Skeletal muscle tissue (tissue), 4 donors: ENCODE measurements around the gene TFAP2E. TPM values are rescaled to one million over a fixed set of nuclear protein-coding genes. Genes with fewer than 3 reads are reported as not detected.
"Not testable (repeated sequence)": the region's sequence is repeated elsewhere in the genome, so short reads cannot be mapped to it uniquely, and the experiment has no call there.

Source experiments
- H3K27ac ChIP-seq: one replicate; pipeline ENCODE4 v1.7.0; 2013; ENCODE audit warnings: mild to moderate bottlenecking, low read depth, low read length, inconsistent platforms
- H3K27me3 ChIP-seq, 3 donors: one replicate each; pipeline ENCODE4 v1.7.0; 2013; ENCODE audit warnings: low read length in 3 of 3; ENCODE audit not compliant: control insufficient read depth in 3 of 3, insufficient read depth in 3 of 3
- H3K36me3 ChIP-seq, 3 donors: one replicate each; pipeline ENCODE4 v1.7.0; 2013; ENCODE audit warnings: low read length in 3 of 3; ENCODE audit not compliant: control insufficient read depth in 3 of 3, insufficient read depth in 3 of 3
- H3K4me1 ChIP-seq, 3 donors: one replicate each; pipeline ENCODE4 v1.7.0; 2013; ENCODE audit warnings: low read length in 3 of 3, mild to moderate bottlenecking in 3 of 3; ENCODE audit not compliant: control insufficient read depth in 3 of 3, insufficient read depth in 3 of 3
- H3K4me3 ChIP-seq, 3 donors: one replicate each; pipeline ENCODE4 v1.7.0; 2013; ENCODE audit warnings: low read length in 3 of 3
- H3K9ac ChIP-seq, 3 donors: one replicate each; pipeline ENCODE4 v1.7.0; 2013; ENCODE audit warnings: low read length in 3 of 3, mild to moderate bottlenecking in 3 of 3, moderate library complexity in 2 of 3, low read depth in 1 of 3
- H3K9me3 ChIP-seq, 3 donors: one replicate each; pipeline ENCODE4 v1.7.0; 2013; ENCODE audit warnings: low read length in 3 of 3; ENCODE audit not compliant: control insufficient read depth in 3 of 3
- total RNA-seq: library from RNA; depleted of rRNA; stranded (reverse); fragments of >200 nt; gene quantifications from one replicate; pipeline ENCODE4 v1.2.3, GENCODE V29; 2014
- donor health status: Osteomylitis.

Gene TFAP2E
- total RNA-seq, 1 donor from 2014 or later = 0.52 TPM

- not testable (repeated sequence) for H3K27ac ChIP-seq, H3K9ac ChIP-seq, H3K9me3 ChIP-seq, H3K36me3 ChIP-seq, H3K4me3 ChIP-seq
- peaks cover 16 to 19% (median 19%) of the 10 kb centered on the region in 3 donors for H3K27me3 ChIP-seq
- H3K4me1 ChIP-seq = peaks cover 8 to 10% (median 9%) of the 10 kb centered on the region in 3 donors
These were observed 8.5 kb downstream of the TFAP2E start for GRCh38 chr1:35581621-35582020.

DNA sequence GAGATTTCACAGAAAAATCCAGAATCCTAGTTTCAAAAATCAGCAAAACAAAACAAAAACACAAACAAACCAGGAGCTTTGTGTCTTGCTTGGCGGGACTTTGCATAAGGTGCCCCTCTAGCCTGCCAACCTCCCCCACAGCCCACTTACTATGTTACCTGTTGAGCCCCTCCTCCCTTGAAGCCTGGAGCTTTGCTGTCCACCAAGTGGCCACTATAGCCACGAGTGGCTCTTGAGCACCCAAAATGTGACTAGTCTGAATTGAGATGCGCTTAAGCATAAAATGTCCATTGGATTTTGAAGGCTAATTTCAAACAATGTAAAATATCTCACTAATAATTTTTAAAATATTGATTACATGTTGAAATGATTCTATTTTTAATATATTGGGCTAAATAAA lies 12.2 kb downstream of the TFAP2E start:
- Histone ChIP-seq H3K4me3 (no peak overlapping the region), H3K27ac (no peak overlapping the region), H3K9me3 (no peaks in the 10 kb centered on the region), H3K27me3 (no peaks in the 10 kb centered on the region), H3K4me1 (no peaks in the 10 kb centered on the region), H3K9ac (no peak overlapping the region), H3K36me3 (no peaks in the 10 kb centered on the region)

DNA sequence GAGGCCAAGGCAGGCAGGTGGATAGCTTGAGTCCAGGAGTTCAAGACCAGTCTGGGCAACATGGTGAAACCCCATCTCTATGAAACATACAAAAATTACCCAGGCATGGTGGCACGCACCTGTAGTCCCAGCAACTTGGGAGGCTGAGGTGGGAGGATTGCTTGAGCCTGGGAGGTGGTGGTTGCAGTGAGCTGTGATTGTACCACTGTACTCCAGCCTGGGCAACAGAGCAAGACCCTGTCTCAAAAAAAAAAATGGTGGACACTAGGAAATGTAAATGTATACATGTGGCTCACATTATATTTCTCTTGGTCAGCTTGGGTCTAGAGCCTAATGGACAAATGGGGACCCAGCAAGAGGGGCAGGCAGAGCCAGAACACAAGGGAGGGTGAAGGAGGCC lies 12.7 kb downstream of the TFAP2E start:
- H3K4me3 ChIP-seq, H3K9ac ChIP-seq, H3K27ac ChIP-seq, H3K27me3 ChIP-seq, H3K4me1 ChIP-seq, H3K36me3 ChIP-seq, H3K9me3 ChIP-seq: not testable (repeated sequence)

DNA sequence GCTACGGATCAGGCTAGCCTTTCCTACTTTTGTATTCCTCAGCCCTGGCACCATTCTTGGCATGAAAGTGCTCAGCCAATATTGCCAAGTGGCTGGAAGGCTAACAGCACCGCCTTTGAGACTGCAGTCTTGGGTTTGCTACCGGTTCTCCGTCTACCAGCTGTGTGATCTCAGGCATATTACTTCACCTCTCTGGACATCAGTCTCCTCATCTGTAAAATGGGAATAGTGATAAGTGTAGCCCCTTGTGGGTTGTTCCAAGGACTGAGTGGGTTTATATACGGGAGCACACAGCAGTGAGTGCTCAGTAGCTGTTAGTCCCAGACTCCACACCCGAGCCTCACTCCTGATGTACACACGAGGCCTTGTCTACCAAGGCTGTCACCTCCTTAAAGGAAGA lies 13.7 kb downstream of the TFAP2E start:
- Histone ChIP-seq H3K4me3 (no peak overlapping the region), H3K27ac (no peak overlapping the region), H3K36me3 (peaks cover 0 to 4% (median 3%) of the 10 kb centered on the region in 3 donors), H3K9me3 (no peaks in the 10 kb centered on the region), H3K27me3 (no peaks in the 10 kb centered on the region), H3K4me1 (no peaks in the 10 kb centered on the region), H3K9ac (no peak overlapping the region)

GRCh38 chr1:35587736-35588135 lies 14.6 kb downstream of the TFAP2E start:
- Histone ChIP-seq H3K4me1 (no peaks in the 10 kb centered on the region), H3K9ac (no peak overlapping the region), H3K27ac (no peak overlapping the region), H3K9me3 (no peaks in the 10 kb centered on the region), H3K27me3 (no peaks in the 10 kb centered on the region), H3K4me3 (no peak overlapping the region), H3K36me3 (peaks cover 0 to 4% (median 3%) of the 10 kb centered on the region in 3 donors)

- Histone ChIP-seq H3K27ac (no peak overlapping the region), H3K9me3 (no peaks in the 10 kb centered on the region), H3K4me1 (no peaks in the 10 kb centered on the region), H3K9ac (no peak overlapping the region), H3K4me3 (no peak overlapping the region), H3K27me3 (no peaks in the 10 kb centered on the region), H3K36me3 (peaks cover 0 to 4% (median 3%) of the 10 kb centered on the region in 3 donors)
These were observed 15.2 kb downstream of the TFAP2E start for GRCh38 chr1:35588197-35588910.

DNA sequence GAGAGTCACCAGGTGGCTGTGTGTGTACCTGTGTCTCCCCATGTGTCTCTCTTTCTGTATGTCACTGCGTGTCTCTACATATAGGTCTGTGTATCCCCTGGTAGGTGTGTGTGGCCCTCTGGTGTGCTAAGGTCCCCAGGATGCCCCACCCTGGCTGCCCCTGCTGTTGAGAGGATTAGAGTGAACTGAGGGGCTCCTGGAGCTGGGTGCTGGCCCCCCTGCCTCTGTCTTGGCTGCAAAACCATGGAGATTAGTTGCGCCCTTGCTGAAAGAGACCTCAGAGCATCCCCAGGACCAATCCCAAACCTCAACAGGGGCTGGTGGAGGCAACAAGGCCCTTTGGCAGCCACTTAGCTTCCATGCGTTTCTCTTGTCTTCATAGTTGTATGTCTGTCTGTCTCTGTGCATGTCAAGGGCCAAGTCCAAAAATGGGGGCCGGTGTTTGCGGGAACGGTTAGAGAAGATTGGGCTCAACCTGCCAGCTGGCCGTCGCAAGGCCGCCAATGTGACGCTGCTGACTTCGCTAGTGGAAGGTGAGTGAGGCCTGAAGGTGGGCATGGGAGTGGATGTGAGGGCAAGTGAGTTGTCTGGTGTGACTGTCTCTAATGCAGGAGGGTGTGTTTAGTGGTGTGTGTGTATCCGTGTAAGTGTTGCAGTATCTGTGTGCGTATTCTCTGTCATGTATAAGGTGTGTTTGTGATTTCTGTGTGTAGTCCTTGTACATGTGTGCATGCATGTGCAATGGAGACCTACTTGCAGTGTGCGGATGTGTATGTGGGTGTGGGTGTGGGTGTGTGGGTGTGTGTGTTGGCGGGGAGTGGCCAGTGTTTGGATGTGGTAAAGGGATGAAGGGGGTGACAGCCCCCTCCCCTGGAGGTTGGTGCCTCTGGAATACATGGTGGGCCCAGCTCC lies 16.7 kb downstream of the TFAP2E start:
- no peak overlapping the region for H3K4me3 ChIP-seq
- H3K9ac ChIP-seq = no peak overlapping the region
- no peaks in the 10 kb centered on the region for H3K27me3 ChIP-seq
- no peak overlapping the region for H3K27ac ChIP-seq
- no peaks in the 10 kb centered on the region for H3K4me1 ChIP-seq
- H3K9me3 ChIP-seq = no peaks in the 10 kb centered on the region
- H3K36me3 ChIP-seq = peaks cover 0 to 4% (median 3%) of the 10 kb centered on the region in 3 donors

- H3K36me3 ChIP-seq = peaks cover 0 to 4% (median 3%) of the 10 kb centered on the region in 3 donors
- no peak overlapping the region for H3K4me3 ChIP-seq
- no peaks in the 10 kb centered on the region for H3K27me3 ChIP-seq
- H3K27ac ChIP-seq = no peak overlapping the region
- H3K9ac ChIP-seq = no peak overlapping the region
- H3K9me3 ChIP-seq = no peaks in the 10 kb centered on the region
- H3K4me1 ChIP-seq = no peaks in the 10 kb centered on the region
These were observed 17.4 kb downstream of the TFAP2E start for GRCh38 chr1:35590476-35591040.

DNA sequence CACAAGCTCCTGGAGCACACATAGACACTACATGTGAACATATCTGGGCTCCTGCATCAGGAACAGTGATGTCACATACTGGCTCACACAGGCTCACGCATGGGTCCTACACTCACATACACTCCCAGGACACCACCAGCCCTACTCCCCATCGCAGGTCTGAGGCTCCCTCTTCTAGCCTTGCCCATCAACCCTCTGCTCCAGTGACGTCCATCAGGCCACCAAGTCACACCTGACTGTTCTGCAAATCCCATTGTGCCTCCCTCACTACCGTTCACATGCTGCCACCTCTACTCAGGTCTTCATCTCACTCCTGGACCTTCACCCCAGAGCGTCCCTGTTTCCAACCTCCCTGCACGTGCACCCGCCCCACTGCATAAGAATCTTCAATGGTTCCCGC lies 18.1 kb downstream of the TFAP2E start:
- Histone ChIP-seq H3K36me3 (peaks cover 0 to 4% (median 3%) of the 10 kb centered on the region in 3 donors), H3K9ac (no peak overlapping the region), H3K27me3 (no peaks in the 10 kb centered on the region), H3K9me3 (no peaks in the 10 kb centered on the region), H3K27ac (no peak overlapping the region), H3K4me3 (no peak overlapping the region), H3K4me1 (no peaks in the 10 kb centered on the region)
